GM15510 (cell line): Measurements from ENCODE around the gene ZNF638.

Source experiments
- POLR2A ChIP-seq: IDR thresholded peaks from 3 replicates; pipeline ENCODE4 v1.6.1; 2011; ENCODE audit warnings: borderline replicate concordance; ENCODE audit not compliant: insufficient read length; ENCODE audit errors: extremely low read depth

Gene ZNF638

GRCh38 chr2:71457123-71457915 lies 125.7 kb downstream of the ZNF638 start:
- TF ChIP-seq POLR2A: no peak

- TF ChIP-seq POLR2A: no peak
Observed at GRCh38 chr2:71457923-71458322, 126.3 kb downstream of the ZNF638 start.

GRCh38 chr2:71458413-71459083 lies 127.0 kb downstream of the ZNF638 start:
- TF ChIP-seq POLR2A: no peak

GRCh38 chr2:71459084-71459431 lies 127.5 kb downstream of the ZNF638 start:
- TF ChIP-seq POLR2A: no peak

- TF ChIP-seq POLR2A: no peak
Observed at GRCh38 chr2:71460056-71460455, 128.5 kb downstream of the ZNF638 start.

- no peak for TF ChIP-seq POLR2A
Observed at GRCh38 chr2:71460595-71461303, 129.2 kb downstream of the ZNF638 start.

GRCh38 chr2:71461304-71461671 lies 129.7 kb downstream of the ZNF638 start:
- TF ChIP-seq POLR2A: no peak

- no peak for TF ChIP-seq POLR2A
Observed at GRCh38 chr2:71462056-71462605, 130.5 kb downstream of the ZNF638 start.

- no peak for TF ChIP-seq POLR2A
Observed at GRCh38 chr2:71462641-71463341, 131.2 kb downstream of the ZNF638 start.

DNA sequence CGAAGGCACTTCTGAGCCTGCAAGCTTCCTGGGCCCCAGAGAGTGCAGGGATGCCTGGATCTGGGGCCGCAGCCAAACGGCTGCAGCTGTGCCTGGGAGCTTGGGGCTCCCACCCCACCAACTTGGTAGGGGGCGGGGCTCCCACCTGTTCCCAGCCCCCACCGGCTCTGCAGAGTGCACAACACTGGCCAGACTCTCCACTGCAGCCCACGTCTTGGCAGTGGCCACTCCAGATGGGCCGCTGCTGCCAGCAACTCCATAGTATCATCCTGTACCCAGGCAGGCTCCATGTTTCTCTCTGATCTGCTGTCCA lies 131.7 kb downstream of the ZNF638 start:
- TF ChIP-seq POLR2A: no peak

- TF ChIP-seq POLR2A: no peak
Observed at GRCh38 chr2:71464389-71464788, 132.8 kb downstream of the ZNF638 start.

GRCh38 chr2:71465356-71465755 lies 133.8 kb downstream of the ZNF638 start:
- TF ChIP-seq POLR2A: no peak

DNA sequence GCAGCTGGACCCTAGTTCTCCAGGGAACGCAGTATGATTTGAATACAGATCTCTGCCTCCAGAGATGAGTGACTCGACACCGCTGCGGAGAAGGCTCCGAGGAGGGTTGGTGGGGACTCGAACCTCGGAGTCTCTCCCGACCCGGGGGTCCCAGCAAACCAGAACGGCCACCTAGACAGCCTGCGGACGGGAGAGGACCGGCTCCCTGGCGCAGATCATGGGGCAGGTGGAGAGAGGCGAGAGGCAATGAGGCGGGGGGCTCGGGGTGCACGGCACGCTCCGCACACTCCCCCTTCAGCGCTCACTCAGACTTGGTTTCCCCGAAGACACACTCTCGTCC lies 134.3 kb downstream of the ZNF638 start:
- TF ChIP-seq POLR2A: no peak

DNA sequence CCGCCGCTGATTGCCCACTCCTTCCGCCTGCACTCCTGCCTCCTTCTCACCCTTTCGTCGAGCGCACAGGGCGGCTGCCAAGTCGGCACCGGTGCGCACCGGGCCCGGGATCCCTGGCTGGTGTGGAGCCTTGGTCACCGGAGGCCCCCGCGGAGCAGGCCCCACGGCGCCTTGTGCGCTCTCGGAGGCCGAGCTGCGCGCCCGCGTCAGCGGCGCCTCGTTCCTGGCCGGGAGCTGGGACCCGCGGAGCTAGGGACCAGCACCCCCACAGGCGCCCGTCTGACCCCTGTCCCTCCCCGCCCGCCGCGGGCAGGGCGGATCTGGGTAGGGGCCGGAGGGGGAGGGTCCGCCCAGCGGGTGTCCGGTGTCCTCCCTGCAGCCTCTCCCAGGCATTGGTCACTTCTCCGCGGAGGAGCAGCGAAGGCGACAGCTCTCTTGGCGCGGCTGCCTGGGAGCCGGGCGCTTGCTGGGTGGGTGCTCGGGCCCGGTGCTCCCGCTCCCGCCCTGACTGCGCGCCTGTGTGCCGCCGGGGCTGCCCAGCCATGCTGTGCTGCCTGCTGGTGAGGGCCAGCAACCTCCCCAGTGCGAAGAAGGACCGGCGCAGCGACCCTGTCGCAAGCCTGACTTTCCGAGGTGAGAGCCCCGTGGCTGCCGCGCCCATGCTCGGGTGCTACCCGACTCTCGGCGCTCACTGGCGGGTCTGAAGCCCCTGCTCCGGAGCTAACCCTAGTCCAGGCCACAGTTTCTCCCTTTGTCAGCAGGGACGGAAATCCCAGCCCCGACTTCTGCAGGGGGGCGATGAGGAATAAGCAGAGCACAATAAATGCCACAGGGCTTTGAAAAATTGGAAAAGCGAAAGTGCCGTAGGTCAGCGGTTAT lies 135.0 kb downstream of the ZNF638 start:
- no peak for TF ChIP-seq POLR2A
